SK-N-SH treated with all-trans-retinoic acid at 6 μM for 48 hours (cell line): Measurements from ENCODE around the gene CCNY.

Source experiments
- ARNTL ChIP-seq: fragments of 450-650 bp; formaldehyde crosslinking; IDR thresholded peaks from 2 replicates; pipeline ENCODE4 v1.5.0; 2020; ENCODE audit warnings: low read depth, mild to moderate bottlenecking, moderate library complexity, borderline replicate concordance
- CSDC2 ChIP-seq: fragments of 250-450 bp; sonication (Bioruptor Pico); IDR thresholded peaks from 2 replicates; pipeline ENCODE4 v1.5.0; 2020; ENCODE audit warnings: mild to moderate bottlenecking, moderate library complexity
- ESRRG ChIP-seq: fragments of 250-450 bp; sonication (Bioruptor Pico); IDR thresholded peaks from 2 replicates; pipeline ENCODE4 v1.6.1; 2021; ENCODE audit warnings: mild to moderate bottlenecking
- GLIS3 ChIP-seq: fragments of 250-450 bp; sonication (Bioruptor Pico); IDR thresholded peaks from 2 replicates; pipeline ENCODE4 v1.5.0; 2020; ENCODE audit warnings: mild to moderate bottlenecking, moderate library complexity
- ISL1 ChIP-seq: fragments of 250-450 bp; sonication (Bioruptor Pico); IDR thresholded peaks from 2 replicates; pipeline ENCODE4 v2.1.2; 2022; ENCODE audit warnings: mild to moderate bottlenecking, moderate library complexity
- PPARA ChIP-seq: fragments of 250-450 bp; sonication (Bioruptor Pico); IDR thresholded peaks from 2 replicates; pipeline ENCODE4 v1.5.0; 2020; ENCODE audit warnings: mild to moderate bottlenecking, borderline replicate concordance
- SNAI2 ChIP-seq: fragments of 250-450 bp; sonication (Bioruptor Pico); IDR thresholded peaks from 2 replicates; pipeline ENCODE4 v1.5.0; 2020; ENCODE audit warnings: mild to moderate bottlenecking, moderate library complexity
- TCF4 ChIP-seq: fragments of 250-450 bp; sonication (Bioruptor Pico); IDR thresholded peaks from 2 replicates; pipeline ENCODE4 v1.8.0; 2021; ENCODE audit warnings: mild to moderate bottlenecking, moderate library complexity, borderline replicate concordance
- ZC3H10 ChIP-seq: fragments of 250-450 bp; sonication (Bioruptor Pico); IDR thresholded peaks from 2 replicates; pipeline ENCODE4 v1.5.1; 2021; ENCODE audit warnings: mild to moderate bottlenecking, moderate library complexity
- ZFP30 ChIP-seq: fragments of 450-650 bp; formaldehyde crosslinking; IDR thresholded peaks from 2 replicates; pipeline ENCODE4 v1.5.0; 2022; ENCODE audit warnings: mild to moderate bottlenecking, moderate library complexity
- TF ChIP-seq, protein P1 (sequence below): fragments of 250-450 bp; sonication (Bioruptor Pico); IDR thresholded peaks from 2 replicates; pipeline ENCODE4 v1.5.1; 2020; ENCODE audit warnings: low read depth, mild to moderate bottlenecking, moderate library complexity
- TF ChIP-seq, protein P2 (sequence below): fragments of 250-450 bp; sonication (Bioruptor Pico); IDR thresholded peaks from 2 replicates; pipeline ENCODE4 v1.8.0; 2021; ENCODE audit warnings: low read depth, mild to moderate bottlenecking, moderate library complexity, borderline replicate concordance
- TF ChIP-seq, protein P3 (sequence below): fragments of 250-450 bp; sonication (Bioruptor Pico); IDR thresholded peaks from 2 replicates; pipeline ENCODE4 v1.5.1; 2021; ENCODE audit warnings: mild to moderate bottlenecking, moderate library complexity
- TF ChIP-seq, protein P4 (sequence below): fragments of 250-450 bp; sonication (Bioruptor Pico); IDR thresholded peaks from 2 replicates; pipeline ENCODE4 v1.8.0; 2020; ENCODE audit warnings: mild to moderate bottlenecking, moderate library complexity, borderline replicate concordance

DNA sequence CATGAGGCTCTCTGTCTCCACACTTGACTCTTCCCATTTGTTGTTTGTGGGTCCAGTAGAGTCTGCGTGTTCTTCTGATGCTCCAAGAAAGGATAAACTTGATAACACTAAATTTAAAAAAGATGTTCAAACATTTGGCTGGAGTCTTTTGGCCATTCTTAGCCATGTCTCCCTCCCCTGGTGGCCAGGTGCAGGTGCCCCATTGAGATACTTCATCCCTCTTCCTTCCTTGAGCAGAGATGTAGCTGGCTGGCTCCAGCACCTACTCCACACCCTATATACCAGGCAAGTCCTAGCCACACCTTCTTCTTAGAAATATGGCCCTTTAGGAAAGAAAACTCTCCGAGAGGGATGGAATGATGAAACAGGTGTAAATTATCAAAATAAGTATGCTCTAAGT is 165.6 kb downstream of the CCNY start:
- TF ChIP-seq ZFP30 (CRISPR knock-in tag) (no peak), ZC3H10 (CRISPR knock-in tag) (no peak), TCF4 (no peak), CSDC2 (CRISPR knock-in tag) (no peak), ISL1 (no peak), SNAI2 (CRISPR knock-in tag) (no peak), ARNTL (CRISPR knock-in tag) (no peak), ESRRG (CRISPR knock-in tag) (no peak), GLIS3 (CRISPR knock-in tag) (no peak), PPARA (CRISPR knock-in tag) (no peak)
- TF ChIP-seq, protein P1, sequence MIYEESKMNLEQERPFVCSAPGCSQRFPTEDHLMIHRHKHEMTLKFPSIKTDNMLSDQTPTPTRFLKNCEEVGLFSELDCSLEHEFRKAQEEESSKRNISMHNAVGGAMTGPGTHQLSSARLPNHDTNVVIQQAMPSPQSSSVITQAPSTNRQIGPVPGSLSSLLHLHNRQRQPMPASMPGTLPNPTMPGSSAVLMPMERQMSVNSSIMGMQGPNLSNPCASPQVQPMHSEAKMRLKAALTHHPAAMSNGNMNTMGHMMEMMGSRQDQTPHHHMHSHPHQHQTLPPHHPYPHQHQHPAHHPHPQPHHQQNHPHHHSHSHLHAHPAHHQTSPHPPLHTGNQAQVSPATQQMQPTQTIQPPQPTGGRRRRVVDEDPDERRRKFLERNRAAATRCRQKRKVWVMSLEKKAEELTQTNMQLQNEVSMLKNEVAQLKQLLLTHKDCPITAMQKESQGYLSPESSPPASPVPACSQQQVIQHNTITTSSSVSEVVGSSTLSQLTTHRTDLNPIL (CRISPR knock-in tag) = no peak
- TF ChIP-seq, protein P2, sequence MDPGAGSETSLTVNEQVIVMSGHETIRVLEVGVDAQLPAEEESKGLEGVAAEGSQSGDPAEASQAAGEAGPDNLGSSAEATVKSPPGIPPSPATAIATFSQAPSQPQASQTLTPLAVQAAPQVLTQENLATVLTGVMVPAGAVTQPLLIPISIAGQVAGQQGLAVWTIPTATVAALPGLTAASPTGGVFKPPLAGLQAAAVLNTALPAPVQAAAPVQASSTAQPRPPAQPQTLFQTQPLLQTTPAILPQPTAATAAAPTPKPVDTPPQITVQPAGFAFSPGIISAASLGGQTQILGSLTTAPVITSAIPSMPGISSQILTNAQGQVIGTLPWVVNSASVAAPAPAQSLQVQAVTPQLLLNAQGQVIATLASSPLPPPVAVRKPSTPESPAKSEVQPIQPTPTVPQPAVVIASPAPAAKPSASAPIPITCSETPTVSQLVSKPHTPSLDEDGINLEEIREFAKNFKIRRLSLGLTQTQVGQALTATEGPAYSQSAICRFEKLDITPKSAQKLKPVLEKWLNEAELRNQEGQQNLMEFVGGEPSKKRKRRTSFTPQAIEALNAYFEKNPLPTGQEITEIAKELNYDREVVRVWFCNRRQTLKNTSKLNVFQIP (CRISPR knock-in tag) = no peak
- TF ChIP-seq, protein P3, sequence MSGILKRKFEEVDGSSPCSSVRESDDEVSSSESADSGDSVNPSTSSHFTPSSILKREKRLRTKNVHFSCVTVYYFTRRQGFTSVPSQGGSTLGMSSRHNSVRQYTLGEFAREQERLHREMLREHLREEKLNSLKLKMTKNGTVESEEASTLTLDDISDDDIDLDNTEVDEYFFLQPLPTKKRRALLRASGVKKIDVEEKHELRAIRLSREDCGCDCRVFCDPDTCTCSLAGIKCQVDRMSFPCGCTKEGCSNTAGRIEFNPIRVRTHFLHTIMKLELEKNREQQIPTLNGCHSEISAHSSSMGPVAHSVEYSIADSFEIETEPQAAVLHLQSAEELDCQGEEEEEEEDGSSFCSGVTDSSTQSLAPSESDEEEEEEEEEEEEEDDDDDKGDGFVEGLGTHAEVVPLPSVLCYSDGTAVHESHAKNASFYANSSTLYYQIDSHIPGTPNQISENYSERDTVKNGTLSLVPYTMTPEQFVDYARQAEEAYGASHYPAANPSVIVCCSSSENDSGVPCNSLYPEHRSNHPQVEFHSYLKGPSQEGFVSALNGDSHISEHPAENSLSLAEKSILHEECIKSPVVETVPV (CRISPR knock-in tag) = no peak
- TF ChIP-seq, protein P4, sequence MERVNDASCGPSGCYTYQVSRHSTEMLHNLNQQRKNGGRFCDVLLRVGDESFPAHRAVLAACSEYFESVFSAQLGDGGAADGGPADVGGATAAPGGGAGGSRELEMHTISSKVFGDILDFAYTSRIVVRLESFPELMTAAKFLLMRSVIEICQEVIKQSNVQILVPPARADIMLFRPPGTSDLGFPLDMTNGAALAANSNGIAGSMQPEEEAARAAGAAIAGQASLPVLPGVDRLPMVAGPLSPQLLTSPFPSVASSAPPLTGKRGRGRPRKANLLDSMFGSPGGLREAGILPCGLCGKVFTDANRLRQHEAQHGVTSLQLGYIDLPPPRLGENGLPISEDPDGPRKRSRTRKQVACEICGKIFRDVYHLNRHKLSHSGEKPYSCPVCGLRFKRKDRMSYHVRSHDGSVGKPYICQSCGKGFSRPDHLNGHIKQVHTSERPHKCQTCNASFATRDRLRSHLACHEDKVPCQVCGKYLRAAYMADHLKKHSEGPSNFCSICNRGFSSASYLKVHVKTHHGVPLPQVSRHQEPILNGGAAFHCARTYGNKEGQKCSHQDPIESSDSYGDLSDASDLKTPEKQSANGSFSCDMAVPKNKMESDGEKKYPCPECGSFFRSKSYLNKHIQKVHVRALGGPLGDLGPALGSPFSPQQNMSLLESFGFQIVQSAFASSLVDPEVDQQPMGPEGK = no peak
